GM11168 (cell line): ENCODE data around the gene RAB3IL1.

Source experiments
- in situ Hi-C: fragments of 300-500 bp; cut with MboI; formaldehyde crosslinking; loops from one replicate; pipeline ENCODE4 v1.12.0; 2022; ENCODE audit warnings: low sequenced_read_pairs; ENCODE audit not compliant: unreplicated experiment

The RAB3IL1 gene

DNA sequence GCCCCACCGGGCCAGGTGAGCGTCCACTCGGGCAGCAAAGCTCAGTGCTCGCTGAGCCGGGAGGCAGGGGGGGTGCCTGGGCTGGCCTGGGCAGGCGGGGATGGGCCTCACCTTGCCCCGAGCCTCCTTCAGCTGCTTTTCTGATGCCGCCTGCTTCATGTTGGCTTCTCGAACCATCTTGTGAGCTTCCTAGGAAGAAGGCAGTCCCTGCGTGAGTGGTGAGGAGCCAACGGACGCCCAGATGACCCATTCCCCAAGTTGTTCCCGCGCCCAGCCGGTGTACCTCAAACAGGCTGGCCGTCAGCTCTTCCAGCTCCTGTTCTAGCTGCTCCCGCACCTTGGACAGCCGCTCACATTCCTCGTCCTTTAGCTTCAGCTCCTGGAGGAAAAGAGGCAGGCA is 10.1 kb downstream of the RAB3IL1 start:
- in situ Hi-C loops: no loop called here

DNA sequence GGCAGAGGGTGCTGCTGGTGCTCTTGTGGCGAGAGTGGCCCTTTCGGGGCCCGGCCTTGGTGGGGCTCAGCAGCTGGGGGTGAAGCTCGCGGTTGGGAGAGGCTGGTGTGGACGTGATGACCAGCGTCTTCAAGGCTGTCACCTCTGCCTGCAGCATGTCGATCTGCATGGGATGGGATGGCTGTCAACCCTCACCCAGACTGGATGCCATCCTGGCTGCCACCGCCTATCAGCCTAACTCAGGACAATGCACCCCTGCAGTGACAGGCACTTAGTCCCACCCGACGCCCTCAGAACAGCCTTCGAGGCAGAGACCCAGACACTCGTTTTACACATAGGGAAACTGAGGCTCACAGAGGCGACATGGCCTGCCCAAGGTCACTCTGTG is 10.8 kb downstream of the RAB3IL1 start:
- in situ Hi-C loops: no loop called here

DNA sequence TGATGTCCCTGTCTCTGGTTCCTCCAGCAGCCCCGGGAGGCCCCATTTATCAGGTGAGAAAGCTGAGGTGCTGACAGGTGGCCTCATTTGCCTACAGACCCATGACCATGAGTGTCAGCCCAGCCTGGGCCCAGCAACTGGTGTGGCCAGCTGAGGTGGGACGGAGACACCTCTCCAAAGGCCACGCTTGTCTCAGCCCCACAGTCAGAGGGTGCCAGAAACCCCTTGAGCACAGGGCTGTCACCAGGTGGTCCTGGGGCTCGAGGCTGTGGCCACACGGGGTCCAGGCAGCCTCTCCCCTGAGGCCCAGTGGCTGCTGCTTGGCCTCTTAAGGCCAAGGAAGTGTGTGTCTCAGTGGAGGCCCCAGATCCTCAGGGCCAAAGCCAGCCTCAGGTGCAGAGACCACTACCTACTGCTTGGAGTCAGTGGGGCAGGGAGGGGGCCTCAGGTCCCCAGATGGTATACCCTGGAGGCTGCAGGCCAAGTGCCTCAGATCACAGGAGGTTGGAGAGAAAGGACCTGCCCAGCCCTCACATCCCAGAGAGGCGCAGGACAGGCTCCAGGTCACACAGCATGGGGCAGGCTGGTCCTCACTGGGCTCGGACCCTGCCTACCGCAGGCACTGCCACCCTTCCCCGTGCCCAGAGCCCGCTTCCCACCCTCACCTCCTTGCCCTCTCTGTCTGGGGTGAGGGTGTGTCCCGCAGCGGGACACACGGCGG is 11.4 kb downstream of the RAB3IL1 start:
- in situ Hi-C loops: no loop called here

DNA sequence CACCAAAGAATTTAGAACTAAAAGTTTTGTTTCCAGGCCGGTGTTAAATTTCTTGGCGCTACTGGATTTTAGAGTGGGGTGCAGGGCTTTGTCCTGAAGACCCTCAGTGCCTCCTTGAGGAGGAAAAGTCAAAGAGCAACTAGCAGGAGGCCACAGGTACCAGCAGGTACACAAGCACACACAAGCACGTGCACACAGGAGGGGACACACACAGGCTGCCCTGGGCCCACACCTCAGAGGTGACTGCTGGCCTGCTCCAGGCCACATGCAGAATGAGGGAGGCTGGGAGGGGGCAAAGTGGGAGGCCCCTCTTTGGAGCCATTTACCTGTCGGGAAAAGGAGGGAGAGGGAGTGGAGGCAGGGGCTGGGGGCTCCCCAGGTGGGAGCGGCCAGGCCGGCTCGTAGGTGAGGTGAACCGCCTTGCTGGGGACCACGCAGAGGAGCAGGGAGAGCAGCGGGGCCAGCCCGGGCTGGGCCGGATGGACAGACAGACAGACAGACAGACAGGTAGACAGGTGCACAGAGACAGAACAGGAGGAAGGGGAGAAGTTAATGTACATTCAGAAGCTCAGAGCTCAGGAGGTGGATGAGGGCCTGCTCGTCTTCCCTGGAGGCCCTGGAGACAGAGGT is 12.2 kb downstream of the RAB3IL1 start:
- in situ Hi-C loops: no loop called here

DNA sequence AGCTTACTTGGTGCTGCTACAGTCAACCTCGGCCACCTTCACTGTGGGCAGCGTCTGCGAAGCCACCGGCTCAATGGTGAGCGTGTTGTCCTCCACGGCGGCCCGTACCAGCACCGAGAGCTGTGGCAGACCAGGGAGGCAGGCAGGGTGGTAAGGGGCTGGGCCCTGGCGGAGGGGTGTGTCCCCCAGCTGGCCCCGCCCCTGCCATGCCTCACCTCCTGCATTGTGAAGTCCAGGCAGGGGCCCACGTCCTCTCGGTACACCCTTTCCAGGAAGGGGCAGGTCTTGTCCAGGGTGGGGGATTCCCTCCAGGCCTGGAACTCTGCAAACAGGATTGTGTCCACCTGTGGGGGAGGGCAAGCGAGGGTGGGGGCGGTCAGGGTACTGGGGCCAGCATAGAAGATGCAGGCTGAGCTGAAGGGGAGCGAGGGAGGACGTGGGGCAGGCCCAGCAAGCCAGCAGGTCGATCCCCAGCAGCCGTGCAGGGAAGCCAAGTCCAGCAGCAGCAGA is 12.8 kb downstream of the RAB3IL1 start:
- in situ Hi-C loops: no loop called here

DNA sequence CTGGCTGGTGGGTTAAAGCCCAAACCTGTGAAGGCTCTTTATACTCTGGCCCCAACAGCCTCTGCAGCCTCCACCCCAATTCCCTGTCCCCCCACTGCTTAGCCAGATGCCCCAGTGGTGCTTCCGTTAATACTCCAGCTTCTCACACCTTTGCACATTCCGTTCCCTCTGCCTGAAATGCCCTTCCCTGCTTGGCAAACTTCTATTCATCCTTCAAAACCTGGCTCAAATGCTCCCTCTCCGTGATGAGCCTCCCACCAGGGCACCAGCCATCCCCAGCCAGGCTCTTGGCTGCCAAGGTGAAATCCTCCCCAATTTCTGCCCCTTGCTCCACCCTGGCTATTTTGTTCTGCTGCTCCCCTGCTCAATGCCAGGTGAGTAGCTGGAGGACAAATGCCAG is 13.5 kb downstream of the RAB3IL1 start:
- in situ Hi-C loops: no loop called here

DNA sequence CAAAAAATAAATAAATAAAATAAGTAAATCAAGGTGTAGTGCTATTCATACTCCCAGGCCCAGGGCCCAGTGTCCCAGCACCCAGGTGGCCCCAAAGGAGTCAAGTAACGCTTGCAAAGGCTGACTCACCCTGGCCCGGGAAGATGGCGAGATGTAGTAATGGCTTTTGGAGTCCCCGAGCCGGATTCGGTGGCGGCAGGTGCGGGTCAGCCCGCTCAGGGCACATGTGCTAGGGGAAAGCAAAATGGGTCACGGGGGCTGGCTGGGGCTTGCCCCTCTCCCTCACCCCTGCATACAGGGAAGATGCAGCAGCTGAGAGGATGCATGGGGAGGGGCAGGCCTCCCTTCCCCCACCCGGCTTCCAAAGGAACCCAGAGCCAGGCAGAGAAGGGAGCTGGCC is 15.1 kb downstream of the RAB3IL1 start:
- in situ Hi-C loops: no loop called here

DNA sequence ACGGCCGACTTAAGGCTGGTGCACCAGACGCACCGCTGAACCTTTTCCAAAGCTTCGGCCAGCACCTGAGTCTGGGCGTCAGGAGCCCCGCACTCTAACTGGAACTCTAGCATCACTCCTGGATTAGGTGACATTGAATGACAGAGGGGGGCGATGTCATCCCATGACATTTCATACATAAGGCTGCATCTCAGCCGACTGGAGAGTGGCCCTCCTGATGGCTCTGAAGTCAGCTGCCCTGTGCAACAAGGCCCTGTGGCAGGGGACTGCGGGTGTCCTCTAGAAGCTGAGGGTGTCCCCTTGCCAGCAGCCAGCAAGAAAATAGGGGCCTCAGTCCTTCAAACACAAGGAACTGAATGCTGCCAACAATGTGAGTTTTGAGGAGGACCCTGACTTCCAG is 16.0 kb downstream of the RAB3IL1 start:
- in situ Hi-C loops: no loop called here

DNA sequence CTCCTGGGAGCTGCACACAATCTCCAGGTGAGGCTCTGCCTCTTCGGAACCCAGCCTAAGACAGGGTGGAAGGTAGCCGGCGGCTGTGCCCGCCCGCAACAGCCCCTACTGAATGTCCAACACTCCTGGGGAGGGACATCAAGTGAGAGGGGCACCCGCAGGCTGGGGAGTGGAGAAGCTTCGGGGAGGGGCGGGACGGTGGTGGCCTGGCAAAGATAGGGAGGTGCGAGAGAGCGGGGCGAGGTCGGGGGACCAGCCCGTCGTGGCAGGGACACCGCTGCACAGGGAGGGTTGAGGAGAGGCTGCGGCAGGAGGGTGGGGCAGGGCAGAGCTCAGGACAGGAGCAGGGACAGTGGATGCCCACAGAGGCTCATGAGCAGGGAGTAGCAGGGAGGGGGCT is 17.1 kb downstream of the RAB3IL1 start:
- in situ Hi-C loops: no loop called here

DNA sequence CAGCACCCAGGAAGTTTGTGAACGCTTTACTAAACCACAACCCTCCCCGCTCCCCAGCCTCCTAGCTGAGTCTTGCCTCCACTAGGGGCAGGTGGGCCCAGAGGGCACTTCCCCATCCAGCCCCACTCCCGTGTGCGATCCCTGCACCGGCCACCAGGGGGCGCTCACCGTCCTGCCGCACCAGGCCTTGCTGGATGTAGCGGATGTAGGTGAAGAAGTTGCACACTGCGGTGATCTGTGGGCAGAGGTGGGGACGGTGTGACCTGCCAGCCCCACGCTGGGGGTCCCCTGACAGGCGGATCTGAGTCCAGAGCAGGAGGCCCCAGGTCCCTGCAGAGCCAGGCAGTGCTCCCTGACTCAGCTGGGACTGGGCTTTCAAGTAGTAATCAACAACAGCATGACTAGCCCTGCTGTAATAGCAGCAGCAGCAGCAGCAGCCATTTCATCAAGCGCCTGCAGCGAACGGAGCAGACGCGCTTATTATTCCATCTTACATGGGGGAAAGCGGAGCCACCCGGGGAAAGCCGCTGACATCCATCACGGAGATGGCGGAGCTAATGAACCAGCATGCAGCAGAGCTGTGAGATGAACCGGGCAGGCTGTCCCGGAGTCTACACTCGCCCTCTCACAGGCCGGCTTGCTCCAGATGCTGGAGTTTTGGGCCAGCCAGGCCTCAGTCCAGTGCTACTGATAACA is 18.1 kb downstream of the RAB3IL1 start:
- in situ Hi-C loops: loop anchor here (5.0 kb wide), 1 partner anchor 107 kb away; the partner anchor contains the start of genes FEN1 and TMEM258

DNA sequence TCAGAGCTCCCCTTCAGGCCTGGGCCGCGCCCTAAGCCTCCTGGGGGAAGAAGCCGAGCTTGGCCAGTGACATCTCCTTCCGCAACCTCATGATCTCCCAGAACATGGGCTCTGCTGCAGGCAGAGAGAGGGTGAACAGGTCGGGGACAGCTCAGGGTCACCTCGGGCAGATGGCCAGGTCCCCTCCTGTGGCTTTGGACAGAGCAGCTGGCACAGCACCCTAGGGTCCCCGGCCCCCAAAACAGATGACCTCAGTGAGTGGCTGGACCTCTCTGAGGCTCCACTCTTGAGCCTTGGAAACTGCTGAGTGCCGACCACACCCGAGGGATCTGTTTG is 19.2 kb downstream of the RAB3IL1 start:
- in situ Hi-C loops: loop anchor here (5.0 kb wide), 1 partner anchor 106 kb away; the partner anchor contains the start of genes FEN1 and TMEM258

DNA sequence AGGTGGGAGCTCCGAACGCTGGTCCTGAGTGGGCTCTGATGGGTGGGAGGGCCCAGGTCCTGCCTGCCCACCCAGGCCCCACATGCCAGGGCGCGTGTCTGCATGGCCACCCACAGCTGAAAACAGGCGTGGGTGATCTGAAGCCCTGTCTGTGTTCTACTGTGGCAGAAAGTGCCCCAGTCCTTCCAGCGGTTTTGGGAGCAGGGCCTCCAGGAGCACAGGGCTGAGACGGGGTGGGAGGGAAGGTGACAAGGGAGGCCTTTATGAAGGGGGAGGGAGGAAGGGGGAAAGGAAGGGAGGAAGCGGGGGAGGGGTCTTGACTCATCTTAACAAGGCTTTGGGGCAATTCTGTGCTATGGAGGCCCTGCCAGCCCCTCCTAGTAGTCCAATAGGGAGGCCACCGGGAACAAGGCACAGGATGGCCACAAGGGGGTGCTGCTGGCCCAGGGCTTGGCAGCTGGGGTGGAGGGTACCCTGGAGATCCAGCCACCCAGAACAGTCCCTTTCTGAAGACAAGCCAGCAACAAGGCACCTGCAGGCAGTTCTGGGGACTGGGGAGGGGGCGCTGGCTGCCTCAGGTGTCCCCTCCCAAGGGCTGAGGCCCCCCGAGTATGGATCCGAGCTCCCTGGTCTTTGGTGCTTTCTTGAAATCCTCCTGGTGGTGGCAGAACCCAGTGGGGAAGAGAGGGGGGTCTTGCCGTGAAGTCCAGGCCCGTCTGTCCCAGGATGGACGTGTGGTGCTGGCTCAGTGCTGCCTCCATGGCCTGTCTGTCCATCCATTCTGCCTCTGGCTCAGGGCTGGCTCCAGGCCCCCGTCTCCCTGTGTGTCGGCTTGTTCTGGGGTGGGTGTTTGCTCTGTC is 19.7 kb downstream of the RAB3IL1 start:
- in situ Hi-C loops: loop anchor here (5.0 kb wide), 1 partner anchor 105 kb away; the partner anchor contains the start of genes FEN1 and TMEM258

DNA sequence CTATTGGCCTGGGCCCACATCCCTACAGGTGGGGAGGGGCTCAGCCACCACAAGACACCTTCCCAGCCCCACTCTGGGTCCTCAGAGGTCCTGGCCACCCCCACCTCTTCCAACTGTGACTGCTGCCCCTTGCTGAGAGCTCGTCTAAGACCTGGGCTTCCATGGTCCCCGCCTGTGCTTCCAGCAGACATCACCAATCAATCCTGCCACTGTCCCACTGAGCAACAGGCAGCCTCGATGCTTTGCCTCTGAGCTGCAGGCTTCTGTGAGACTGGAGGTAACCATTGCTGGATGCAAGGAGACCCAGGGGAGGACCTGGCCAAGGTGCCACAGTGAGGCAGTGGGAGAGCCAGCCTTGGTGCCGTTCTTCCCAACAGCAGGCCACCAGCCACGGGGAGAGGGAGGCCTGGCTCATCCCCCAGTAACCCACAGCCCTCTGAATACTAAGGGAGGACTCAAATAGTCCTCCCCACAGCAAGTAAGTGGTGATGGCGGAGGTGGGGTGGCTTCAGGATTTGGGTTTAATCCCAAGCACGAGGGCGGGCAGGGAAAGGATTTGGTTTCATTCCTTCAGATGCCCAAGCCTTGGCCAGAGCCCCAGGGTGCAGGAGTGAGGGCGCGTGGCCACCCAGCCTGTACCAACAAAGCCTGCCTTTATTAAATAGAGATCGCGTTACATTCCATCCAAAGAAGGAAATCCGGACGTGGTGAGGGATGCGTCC is 20.5 kb downstream of the RAB3IL1 start:
- in situ Hi-C loops: loop anchor here (5.0 kb wide), 1 partner anchor 105 kb away; the partner anchor contains the start of genes FEN1 and TMEM258

DNA sequence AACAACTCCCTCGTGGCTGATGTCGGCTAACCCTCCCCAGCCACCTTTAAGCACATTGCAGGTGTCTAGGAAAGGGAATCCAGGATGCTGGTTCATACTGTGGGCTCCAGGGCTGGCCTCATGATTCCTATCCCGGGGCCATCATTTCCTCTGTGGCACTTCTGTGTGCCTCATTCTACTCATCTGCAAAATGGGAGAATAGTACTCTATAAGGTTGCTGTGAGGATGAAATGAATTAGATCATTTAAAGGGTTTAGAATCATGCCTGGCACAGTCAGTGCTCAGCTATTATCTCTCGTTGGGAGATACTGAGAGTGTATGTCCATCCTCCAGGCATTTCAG is 21.7 kb downstream of the RAB3IL1 start:
- in situ Hi-C loops: loop anchor here (5.0 kb wide), 1 partner anchor 103 kb away; the partner anchor contains the start of genes FEN1 and TMEM258

DNA sequence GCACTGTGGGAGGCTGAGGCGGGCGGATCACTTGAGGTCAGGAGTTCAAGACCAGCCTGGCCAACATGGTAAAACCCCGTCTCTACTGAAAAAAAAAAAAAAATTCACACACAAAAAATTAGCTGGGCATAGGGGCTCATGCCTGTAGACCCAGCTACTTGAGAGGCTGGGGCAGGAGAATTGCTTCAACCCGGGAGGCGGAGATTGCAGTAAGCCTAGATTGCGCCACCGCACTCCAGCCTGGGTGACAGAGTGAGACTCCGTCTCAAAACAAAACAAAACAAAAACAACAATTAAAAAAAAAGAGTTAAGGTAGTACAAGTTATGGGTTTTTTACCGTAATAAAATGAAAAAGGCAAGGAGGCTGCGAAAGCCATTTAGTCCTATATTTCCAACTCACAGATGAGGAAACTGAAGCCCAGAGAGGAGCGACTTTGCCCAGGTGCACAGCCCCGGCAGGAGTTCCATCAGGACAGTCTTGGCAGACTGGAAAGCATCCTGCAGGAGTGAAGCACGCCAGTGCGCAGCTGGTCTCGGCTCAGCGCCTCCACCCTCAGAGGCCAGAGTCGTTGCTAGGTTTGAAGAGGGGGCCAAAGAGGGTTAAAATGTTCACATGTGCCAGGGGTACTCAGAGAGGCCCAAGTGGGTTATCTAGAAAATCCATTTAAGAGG is 22.2 kb downstream of the RAB3IL1 start:
- in situ Hi-C loops: loop anchor here (5.0 kb wide), 1 partner anchor 103 kb away; the partner anchor contains the start of genes FEN1 and TMEM258

DNA sequence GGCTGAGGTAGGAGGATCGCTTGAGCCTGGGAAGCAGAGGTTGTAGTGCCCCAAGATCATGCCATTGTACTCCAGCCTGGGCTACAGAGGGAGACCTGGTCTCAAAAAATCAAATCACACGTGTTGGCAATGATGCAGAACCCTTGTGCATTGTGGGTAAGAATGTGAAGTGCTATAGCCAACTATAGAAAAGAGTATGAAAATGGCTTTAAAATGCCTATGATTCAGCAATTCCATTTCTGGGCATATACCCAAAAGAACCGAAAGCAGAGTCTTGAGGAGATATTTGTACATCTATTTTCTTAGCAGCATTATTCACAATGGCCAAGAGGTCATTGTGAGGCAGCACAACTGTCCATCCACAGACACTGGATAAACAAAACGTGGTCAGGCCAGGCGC is 23.4 kb downstream of the RAB3IL1 start:
- in situ Hi-C loops: no loop called here

DNA sequence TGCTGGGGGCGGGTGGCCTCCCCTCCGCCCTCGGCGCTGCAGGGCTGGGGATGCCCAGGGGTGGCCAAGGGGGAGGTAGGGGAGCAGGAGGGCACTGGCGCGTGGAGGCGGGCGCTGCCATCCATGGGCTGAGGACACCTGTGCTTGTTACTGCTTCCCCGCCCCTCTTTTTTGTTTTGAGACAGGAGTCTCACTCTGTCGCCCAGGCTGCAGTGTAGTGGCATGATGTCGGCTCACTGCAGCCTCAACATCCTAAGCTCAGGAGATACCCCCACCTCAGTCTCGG is 25.3 kb downstream of the RAB3IL1 start:
- in situ Hi-C loops: no loop called here

DNA sequence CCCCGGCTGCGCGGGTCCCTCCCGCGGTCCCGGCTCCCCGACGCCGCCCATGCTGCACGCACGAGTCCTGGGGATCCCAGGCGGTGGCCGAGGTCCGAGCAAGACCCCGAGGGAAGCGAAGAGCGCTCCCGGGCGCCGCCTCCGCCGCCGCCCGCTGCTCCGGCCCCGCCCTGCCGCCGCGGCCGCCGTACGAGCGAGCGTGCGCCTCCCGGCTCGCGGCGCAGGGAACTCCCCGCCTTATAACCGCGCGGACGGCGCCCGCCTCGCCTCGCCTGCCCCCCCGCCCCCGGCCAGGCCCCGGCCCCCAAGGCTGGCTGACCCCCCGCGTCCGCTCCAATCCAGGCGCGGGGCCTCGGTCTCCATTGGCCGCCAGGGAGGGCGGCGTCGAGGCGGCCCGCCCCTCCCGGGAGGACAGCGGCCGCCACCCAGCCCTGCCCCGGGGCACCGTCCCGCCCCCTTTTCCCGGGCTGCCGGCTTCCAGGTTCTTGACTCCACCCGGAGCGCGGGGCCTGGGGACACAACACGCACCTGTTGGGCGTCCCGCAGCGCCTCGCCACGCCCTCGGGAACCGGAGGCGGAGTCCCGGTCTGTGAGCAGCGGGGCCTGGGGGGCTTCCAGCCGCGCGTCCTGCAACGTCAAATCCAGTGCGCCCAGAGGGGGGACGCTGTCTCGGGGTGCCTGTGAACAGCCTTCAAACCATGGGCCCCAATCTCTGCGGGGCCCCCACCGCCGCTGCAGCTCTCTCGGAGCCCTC is 25.9 kb downstream of the RAB3IL1 start, which contains the start of gene FADS3:
FADS3 (minus strand) TSS at position 215 of the 754 bp plus-strand sequence; CDS start at position 51, 164 bp downstream.
- in situ Hi-C loops: no loop called here
